Uterus (tissue), 4 donors: Measurements from ENCODE around the gene ACOT11. TPM values are rescaled to one million over a fixed set of nuclear protein-coding genes. Genes with fewer than 3 reads are reported as not detected.
A peak's percentile ranks its signal among the peaks of the same experiment; 100 is the strongest.

Experiments
- DNase-seq, 2 donors: peaks; one replicate each; pipeline ENCODE4 v3.0.0-alpha.2; 2019 to 2020
- H3K27ac ChIP-seq, 2 donors: fragments of 200-600 bp; sonication (generic); 1 replicate in 1 of 2; 2 replicates in 1 of 2; pipeline ENCODE4 v1.5.1; 2016 to 2018
- H3K27me3 ChIP-seq, 2 donors: fragments of 200-600 bp; sonication (generic); one replicate each; pipeline ENCODE4 v1.5.1; 2018 to 2019; ENCODE audit warnings: control low read depth in 1 of 2
- H3K36me3 ChIP-seq, 2 donors: fragments of 200-600 bp; sonication (generic); one replicate each; pipeline ENCODE4 v1.5.1; 2019; ENCODE audit warnings: control low read depth in 1 of 2
- H3K4me1 ChIP-seq, 2 donors: fragments of 200-600 bp; sonication (generic); one replicate each; pipeline ENCODE4 v1.5.1; 2018 to 2019; ENCODE audit warnings: control low read depth in 1 of 2
- H3K4me3 ChIP-seq, 2 donors: fragments of 200-600 bp; sonication (generic); 1 replicate in 1 of 2; 2 replicates in 1 of 2; pipeline ENCODE4 v1.5.1; 2018 to 2019; ENCODE audit warnings: mild to moderate bottlenecking in 1 of 2
- H3K9me3 ChIP-seq, 2 donors: fragments of 200-600 bp; sonication (generic); one replicate each; pipeline ENCODE4 v1.5.1; 2019; ENCODE audit warnings: control low read depth in 1 of 2
- CTCF ChIP-seq, 4 experiments: fragments of 200-600 bp in 2 of 4; fragments of 450-650 bp in 2 of 4; sonication (generic) in 2 of 4; IDR thresholded peaks; one replicate each; pipeline ENCODE4 v1.5.1; 2016 to 2019; ENCODE audit warnings: antibody characterized with exemption in 4 of 4, mild to moderate bottlenecking in 2 of 4, moderate library complexity in 1 of 4
- POLR2A ChIP-seq, 2 donors: fragments of 450-650 bp; IDR thresholded peaks; one replicate each; pipeline ENCODE4 v1.6.1; 2016; ENCODE audit warnings: antibody characterized with exemption in 2 of 2, mild to moderate bottlenecking in 1 of 2, moderate library complexity in 1 of 2
- intact Hi-C: fragments of 100-400 bp; cut with DNase I; formaldehyde crosslinking; loops from one replicate; pipeline ENCODE4 v1.15.1; 2023; ENCODE audit warnings: low total_unique reads
- total RNA-seq, 4 donors: library from RNA; depleted of rRNA in 3 of 4; stranded (reverse); fragments of >200 nt in 3 of 4; gene quantifications; one replicate each; pipeline versions ENCODE4 v1.1.0 to v1.2.4, GENCODE V29; 2014 to 2023
- donor health status: DM: yes; HTN: yes; CAD: no.

Gene ACOT11
- total RNA-seq, 4 donors from 2014 or later, result 2.4 to 17.1 (median 10.1) TPM

DNA sequence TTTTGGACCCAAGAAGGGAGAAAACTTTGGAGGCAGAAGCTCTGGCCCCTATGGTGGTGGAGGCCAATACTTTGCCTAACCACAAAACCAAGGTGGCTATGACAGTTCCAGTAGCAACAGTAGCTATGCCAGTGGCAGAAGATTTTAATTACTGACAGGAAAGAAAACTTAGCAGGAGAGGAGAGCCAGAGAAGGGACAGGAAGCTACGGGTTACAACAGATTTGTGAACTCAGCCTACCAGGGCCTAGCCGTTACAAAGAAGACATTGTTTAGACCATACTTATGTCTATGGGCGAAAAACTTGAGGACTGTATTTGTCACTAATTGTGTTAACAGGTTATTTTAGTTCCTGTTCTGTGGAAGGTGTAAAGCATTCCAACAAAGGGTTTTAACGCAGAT, 10.4 kb upstream of the ACOT11 start:
- intact Hi-C loops, result no loop called here
- no peaks in the 10 kb centered on the region for H3K9me3 ChIP-seq
- TF ChIP-seq POLR2A (IDR thresholded peaks at IDR 0.05) (no peak), CTCF (IDR thresholded peaks at IDR 0.05) (no peak)
- no peak for DNase-seq
- H3K27me3 ChIP-seq, result no peaks in the 10 kb centered on the region
- H3K36me3 ChIP-seq, result no peaks in the 10 kb centered on the region
- H3K4me1 ChIP-seq, result peaks cover 0 to 8% of the 10 kb centered on the region in 2 donors
- no peak overlapping the region for H3K27ac ChIP-seq
- no peak overlapping the region for H3K4me3 ChIP-seq

DNA sequence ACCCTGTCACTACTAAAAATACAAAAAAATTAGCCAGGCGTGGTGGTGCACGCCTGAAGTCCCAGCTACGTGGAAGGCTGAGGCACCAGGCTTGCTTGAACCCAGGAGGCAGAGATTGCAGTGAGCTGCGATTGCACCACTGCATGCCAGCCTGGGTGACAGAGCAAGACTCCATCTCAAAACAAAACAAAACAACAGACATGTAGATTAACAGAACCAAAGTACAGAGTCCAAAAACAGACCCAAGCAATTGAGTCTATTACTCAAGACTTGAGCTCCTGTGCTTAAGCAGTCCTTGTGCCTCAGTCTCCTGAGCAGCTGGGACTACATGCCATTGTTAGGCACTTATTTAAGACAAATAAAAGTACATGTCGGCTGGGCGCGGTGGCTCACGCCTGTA, 9.5 kb upstream of the ACOT11 start:
- Histone ChIP-seq H3K27me3 (no peaks in the 10 kb centered on the region), H3K4me1 (peaks cover 0 to 11% of the 10 kb centered on the region in 2 donors), H3K4me3 (no peak overlapping the region), H3K27ac (no peak overlapping the region), H3K9me3 (no peaks in the 10 kb centered on the region), H3K36me3 (no peaks in the 10 kb centered on the region)
- intact Hi-C loops, result no loop called here
- TF ChIP-seq CTCF (IDR thresholded peaks at IDR 0.05) (no peak), POLR2A (IDR thresholded peaks at IDR 0.05) (no peak)
- DNase-seq, result no peak

GRCh38 chr1:54540582-54541295, 7.3 kb upstream of the ACOT11 start:
- Histone ChIP-seq H3K27me3 (no peaks in the 10 kb centered on the region), H3K27ac (no peak overlapping the region), H3K9me3 (no peaks in the 10 kb centered on the region), H3K36me3 (no peaks in the 10 kb centered on the region), H3K4me1 (peaks cover 0 to 11% of the 10 kb centered on the region in 2 donors), H3K4me3 (no peak overlapping the region)
- intact Hi-C loops, result no loop called here
- TF ChIP-seq POLR2A (IDR thresholded peaks at IDR 0.05) (no peak), CTCF (IDR thresholded peaks at IDR 0.05) (no peak)
- no peak for DNase-seq

DNA sequence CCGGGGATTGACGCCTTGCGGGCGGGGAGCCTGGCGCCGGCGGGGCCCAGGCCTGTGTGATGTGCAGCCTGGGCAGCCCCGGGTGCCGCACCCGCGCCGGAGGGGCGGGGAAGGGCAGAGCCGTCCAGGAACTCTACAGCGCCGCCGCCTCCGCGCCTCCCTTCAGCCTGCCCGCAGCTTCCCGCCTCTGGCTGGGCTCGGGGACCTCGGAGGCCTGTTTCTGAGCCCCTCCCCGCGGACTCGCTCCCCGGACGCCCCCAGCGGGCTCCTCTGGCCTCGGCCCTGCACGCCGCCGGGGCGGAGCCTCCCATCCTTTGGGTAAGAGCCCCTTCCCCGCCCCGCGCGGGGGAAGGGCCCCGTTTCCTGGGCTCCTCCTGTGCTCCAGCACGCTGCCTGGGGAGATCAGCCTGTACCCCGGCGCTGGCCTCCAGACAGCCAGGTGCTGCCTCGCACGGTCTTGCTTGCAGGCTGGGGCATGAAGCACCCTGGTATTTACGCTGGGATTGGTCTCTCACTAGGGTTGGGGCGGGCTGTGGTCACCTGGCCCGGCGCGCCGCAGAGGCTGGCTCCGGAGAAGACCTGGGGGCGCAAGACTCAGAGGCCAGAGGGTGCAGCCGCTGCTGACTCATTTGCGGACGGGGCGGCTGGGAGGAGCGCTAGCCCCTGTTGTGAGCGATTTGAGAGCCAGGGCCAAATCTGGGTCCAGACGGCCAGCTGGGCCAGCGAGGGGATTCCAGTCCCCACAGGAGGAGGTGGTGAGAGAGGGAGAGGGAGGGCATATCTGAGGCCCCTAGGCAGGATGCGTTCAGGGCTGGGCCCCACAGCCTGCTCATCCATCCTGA, 5.7 kb upstream of the ACOT11 start:
- Histone ChIP-seq H3K9me3 (no peaks in the 10 kb centered on the region), H3K36me3 (no peaks in the 10 kb centered on the region), H3K27me3 (no peaks in the 10 kb centered on the region), H3K4me3 (peak overlapping the region; percentile 34 to 48), H3K4me1 (peaks cover 0 to 13% of the 10 kb centered on the region in 2 donors), H3K27ac (peak overlapping the region; percentile 81 to 89)
- peak; percentile 59 to 74 for DNase-seq
- intact Hi-C loops, result no loop called here
- TF ChIP-seq CTCF (IDR thresholded peaks at IDR 0.05) (peak in 2 of 4 experiments; percentile 15 to 23), POLR2A (IDR thresholded peaks at IDR 0.05) (peak in 1 of 2 donors; percentile 5)
